Activated T-cell treated with anti-CD3 and anti-CD28 coated beads for 1 hour (primary cell): ENCODE data around the gene PRLR.
"Not testable (repeated sequence)": the region's sequence is repeated elsewhere in the genome, so short reads cannot be mapped to it uniquely, and the experiment has no call there.

Source experiments
- DNase-seq: peaks from one replicate; pipeline ENCODE4 v3.0.0-alpha.2; 2020; ENCODE audit warnings: low read depth

The PRLR gene

GRCh38 chr5:35035929-35036328 is 194.4 kb downstream of the PRLR start:
- not testable (repeated sequence) for DNase-seq

GRCh38 chr5:35035271-35035670 is 195.0 kb downstream of the PRLR start:
- DNase-seq = no peak

- DNase-seq = no peak
These were observed 197.9 kb downstream of the PRLR start for GRCh38 chr5:35032356-35032755.

- no peak for DNase-seq
These were observed 199.0 kb downstream of the PRLR start for GRCh38 chr5:35031276-35031675.

GRCh38 chr5:35030426-35031100 is 199.7 kb downstream of the PRLR start:
- DNase-seq = no peak

GRCh38 chr5:35029333-35029732 is 201.0 kb downstream of the PRLR start:
- DNase-seq = no peak

GRCh38 chr5:35026941-35027340 is 203.3 kb downstream of the PRLR start:
- no peak for DNase-seq

- no peak for DNase-seq
These were observed 203.9 kb downstream of the PRLR start for GRCh38 chr5:35026280-35026840.

GRCh38 chr5:35024911-35025510 is 205.3 kb downstream of the PRLR start:
- no peak for DNase-seq

- DNase-seq = no peak
These were observed 206.7 kb downstream of the PRLR start for GRCh38 chr5:35023391-35024178.

- no peak for DNase-seq
These were observed 213.9 kb downstream of the PRLR start for GRCh38 chr5:35016174-35017051.

GRCh38 chr5:35015063-35015462 is 215.2 kb downstream of the PRLR start:
- no peak for DNase-seq

- no peak for DNase-seq
These were observed 217.5 kb downstream of the PRLR start for GRCh38 chr5:35012796-35013195.

- no peak for DNase-seq
These were observed 217.9 kb downstream of the PRLR start for GRCh38 chr5:35012365-35012764.

GRCh38 chr5:35010676-35011075 is 219.6 kb downstream of the PRLR start:
- no peak for DNase-seq

GRCh38 chr5:35009657-35010056 is 220.6 kb downstream of the PRLR start:
- no peak for DNase-seq

GRCh38 chr5:35009019-35009418 is 221.3 kb downstream of the PRLR start:
- DNase-seq = no peak

- DNase-seq = no peak
These were observed 225.5 kb downstream of the PRLR start for GRCh38 chr5:35004771-35005170.

- no peak for DNase-seq
These were observed 226.1 kb downstream of the PRLR start for GRCh38 chr5:35004200-35004599.

GRCh38 chr5:35003018-35003957 is 227.0 kb downstream of the PRLR start:
- DNase-seq = peak; percentile 50

GRCh38 chr5:35002459-35002858 is 227.8 kb downstream of the PRLR start:
- DNase-seq = no peak
